KMS-11 (cell line): ENCODE data around the gene NEU1.

Experiments
- H2AFZ ChIP-seq: fragments of 200-600 bp; sonication (generic); 2 replicates; pipeline ENCODE4 v1.6.1; 2016; ENCODE audit warnings: antibody characterized with exemption, mixed run types, low read depth
- H3K27ac ChIP-seq: fragments of 200-600 bp; sonication (generic); 2 replicates; pipeline ENCODE4 v1.6.1; 2016; ENCODE audit warnings: mild to moderate bottlenecking, mixed run types
- H3K27me3 ChIP-seq: fragments of 200-600 bp; sonication (generic); 2 replicates; pipeline ENCODE4 v1.6.1; 2017; ENCODE audit warnings: mild to moderate bottlenecking, low read depth, mixed run types, moderate library complexity; ENCODE audit not compliant: insufficient read depth
- H3K36me3 ChIP-seq: fragments of 200-600 bp; sonication (generic); 2 replicates; pipeline ENCODE4 v1.6.1; 2017; ENCODE audit warnings: mild to moderate bottlenecking, mixed run types; ENCODE audit not compliant: insufficient read depth
- H3K4me1 ChIP-seq: fragments of 200-600 bp; sonication (generic); 2 replicates; pipeline ENCODE4 v1.6.1; 2016; ENCODE audit warnings: mild to moderate bottlenecking, low read depth, mixed run types; ENCODE audit not compliant: poor library complexity, severe bottlenecking
- H3K4me2 ChIP-seq: fragments of 200-600 bp; sonication (generic); 2 replicates; pipeline ENCODE4 v1.7.0; 2016; ENCODE audit warnings: mild to moderate bottlenecking, mixed run types
- H3K4me3 ChIP-seq: fragments of 200-600 bp; sonication (generic); IDR thresholded peaks from 2 replicates; pipeline ENCODE4 v1.6.1; 2017; ENCODE audit warnings: low read depth, low read length, mixed read lengths; ENCODE audit not compliant: insufficient read depth
- H3K79me2 ChIP-seq: fragments of 200-600 bp; sonication (generic); 2 replicates; pipeline ENCODE4 v1.6.1; 2016; ENCODE audit warnings: low read depth, mixed run types; ENCODE audit not compliant: insufficient read depth
- H3K9ac ChIP-seq: fragments of 200-600 bp; sonication (generic); 2 replicates; pipeline ENCODE4 v1.6.1; 2016; ENCODE audit warnings: mild to moderate bottlenecking, mixed run types
- H4K20me1 ChIP-seq: fragments of 200-600 bp; sonication (generic); 2 replicates; pipeline ENCODE4 v1.6.1; 2016; ENCODE audit warnings: mild to moderate bottlenecking, mixed run types; ENCODE audit not compliant: insufficient read depth
- CTCF ChIP-seq: fragments of 200-600 bp; sonication (generic); conservative IDR thresholded peaks from 2 replicates; pipeline ENCODE4 v1.6.1; 2017; ENCODE audit warnings: low read depth, mild to moderate bottlenecking, antibody characterized with exemption, low read length, moderate library complexity, mixed read lengths

The NEU1 gene

GRCh38 chr6:31879143-31879542 lies 16.5 kb upstream of the NEU1 start:
- Histone ChIP-seq H3K27ac (no peak overlapping the region), H3K79me2 (no peaks in the 10 kb centered on the region), H3K27me3 (no peaks in the 10 kb centered on the region), H3K4me1 (peaks cover 18% of the 10 kb centered on the region), H4K20me1 (no peaks in the 10 kb centered on the region), H3K4me2 (no peak overlapping the region), H3K9ac (no peak overlapping the region), H2AFZ (no peak overlapping the region), H3K4me3 (no peak overlapping the region), H3K36me3 (no peaks in the 10 kb centered on the region)
- no peak for TF ChIP-seq CTCF

GRCh38 chr6:31878726-31879125 lies 16.1 kb upstream of the NEU1 start, which contains the start of gene SLC44A4:
TSS of gene SLC44A4 (minus strand) at chr6:31878997. CDS start at chr6:31878980, 17 bp downstream.
- no peak within 1 kb of the TSS for H3K27ac ChIP-seq
- no peak within 1 kb of the TSS for H3K9ac ChIP-seq
- H4K20me1 ChIP-seq: no peaks in the 10 kb centered on the region
- H2AFZ ChIP-seq: no peak within 1 kb of the TSS
- no peaks in the 10 kb centered on the region for H3K79me2 ChIP-seq
- H3K4me2 ChIP-seq: no peak within 1 kb of the TSS
- H3K4me3 ChIP-seq: no peak within 1 kb of the TSS
- TF ChIP-seq CTCF: no peak
- H3K27me3 ChIP-seq: no peaks in the 10 kb centered on the region
- H3K36me3 ChIP-seq: no peaks in the 10 kb centered on the region
- H3K4me1 ChIP-seq: peaks cover 18% of the 10 kb centered on the region

- peaks cover 18% of the 10 kb centered on the region for H3K4me1 ChIP-seq
- no peaks in the 10 kb centered on the region for H3K79me2 ChIP-seq
- no peak overlapping the region for H3K9ac ChIP-seq
- no peak overlapping the region for H3K27ac ChIP-seq
- no peak for TF ChIP-seq CTCF
- H3K36me3 ChIP-seq: no peaks in the 10 kb centered on the region
- H3K4me3 ChIP-seq: no peak overlapping the region
- H4K20me1 ChIP-seq: no peaks in the 10 kb centered on the region
- H3K27me3 ChIP-seq: no peaks in the 10 kb centered on the region
- no peak overlapping the region for H2AFZ ChIP-seq
- no peak overlapping the region for H3K4me2 ChIP-seq
Measured at GRCh38 chr6:31878222-31878621, 15.6 kb upstream of the NEU1 start.

- TF ChIP-seq CTCF: no peak
- H3K4me3 ChIP-seq: no peak overlapping the region
- no peaks in the 10 kb centered on the region for H3K36me3 ChIP-seq
- H3K9ac ChIP-seq: no peak overlapping the region
- H3K79me2 ChIP-seq: no peaks in the 10 kb centered on the region
- H2AFZ ChIP-seq: no peak overlapping the region
- no peaks in the 10 kb centered on the region for H3K27me3 ChIP-seq
- no peaks in the 10 kb centered on the region for H4K20me1 ChIP-seq
- H3K27ac ChIP-seq: no peak overlapping the region
- no peak overlapping the region for H3K4me2 ChIP-seq
- peaks cover 16% of the 10 kb centered on the region for H3K4me1 ChIP-seq
Measured at GRCh38 chr6:31877651-31878161, 15.1 kb upstream of the NEU1 start.
